K562 (cell line): ENCODE data around the gene MDC1. TPM values are rescaled to one million over a fixed set of nuclear protein-coding genes. Genes with fewer than 3 reads are reported as not detected.

Experiments
- ATAC-seq: fragments of 200-7000 bp; cut with Tn5 transposase; 3 replicates; pipeline ENCODE4 v1.9.1; 2020; ENCODE audit warnings: moderate library complexity
- BruUV-seq: library from RNA; stranded (reverse); fragments of 400-500 nt; replicated peaks from 2 replicates; lab custom pipeline; 2021; lab: Mats Ljungman, UMichigan
- CTCF ChIA-PET: fragments of 300-600 bp; formaldehyde crosslinking; extraction: SDS; loops from one replicate; lab custom pipeline; 2021; ENCODE audit warnings: low intra/inter-chr PET ratio; lab: Yijun Ruan, JAX
- POLR2A ChIA-PET: fragments of 300-600, 350-650 bp; sonication (Branson Sonifier 250); formaldehyde crosslinking; extraction: SDS; loops from one replicate; lab custom pipeline; 2021; ENCODE audit warnings: antibody characterized with exemption, inconsistent platforms; lab: Yijun Ruan, JAX
- DNase-seq, 4 experiments: peaks; one replicate each; pipeline versions ENCODE4 v3.0.0 to v3.0.0-alpha.2; 2011 to 2018; ENCODE audit warnings: low spot score in 3 of 4, mixed read lengths in 3 of 4; ENCODE audit errors: extremely low read depth in 1 of 4
- FAIRE-seq: peaks from 2 replicates; lab custom pipeline; 2011; peaks lifted over from hg19 to GRCh38; lab: Jason Lieb, UNC
- H2AFZ ChIP-seq: 2 replicates; pipeline ENCODE4 v1.6.0; 2011; ENCODE audit warnings: low read depth, low read length, control low read depth, inconsistent platforms
- H3K27ac ChIP-seq: fragments of 200-600 bp; 3 replicates; pipeline ENCODE4 v1.8.0; 2011; ENCODE audit warnings: low read depth, mild to moderate bottlenecking, control low read depth, inconsistent platforms, low read length, moderate library complexity, mixed read lengths; ENCODE audit errors: extremely low read depth
- H3K27me3 ChIP-seq, 2 experiments: fragments of 300-600 bp in 1 of 2; 2 replicates in 1 of 2; 3 replicates in 1 of 2; pipeline versions ENCODE4 v1.6.0 to v1.8.0; 2011; ENCODE audit warnings: inconsistent platforms in 2 of 2, low read length in 2 of 2, mild to moderate bottlenecking in 1 of 2, mixed read lengths in 1 of 2, moderate library complexity in 1 of 2; ENCODE audit not compliant: control insufficient read depth in 2 of 2, insufficient read depth in 2 of 2
- H3K36me3 ChIP-seq: fragments of 300-600 bp; 3 replicates; pipeline ENCODE4 v1.8.0; 2011; ENCODE audit warnings: mild to moderate bottlenecking, low read length, inconsistent platforms; ENCODE audit not compliant: control insufficient read depth, insufficient read depth
- H3K4me1 ChIP-seq, 2 experiments: fragments of 200-600 bp in 1 of 2; replicated peaks in 1 of 2; 2 replicates in 1 of 2; 3 replicates in 1 of 2; pipeline versions ENCODE4 v1.5.1 to v1.8.0; 2011; ENCODE audit warnings: inconsistent platforms in 2 of 2, low read length in 2 of 2, mild to moderate bottlenecking in 1 of 2, mixed read lengths in 1 of 2, moderate library complexity in 1 of 2; ENCODE audit not compliant: control insufficient read depth in 2 of 2, insufficient read depth in 2 of 2
- H3K4me2 ChIP-seq: 2 replicates; pipeline ENCODE4 v1.6.1; 2011; ENCODE audit warnings: low read length, control low read depth, inconsistent platforms, mixed read lengths; ENCODE audit not compliant: insufficient read depth
- H3K4me3 ChIP-seq: fragments of 200-600 bp; sonication (generic), shearing (Covaris generic); 2 replicates; pipeline ENCODE4 v1.5.1; 2016; ENCODE audit warnings: control low read depth, inconsistent platforms
- H3K79me2 ChIP-seq: fragments of 200-600 bp; 3 replicates; pipeline ENCODE4 v1.8.0; 2011; ENCODE audit warnings: low read length, inconsistent platforms; ENCODE audit not compliant: control insufficient read depth, insufficient read depth
- H3K9ac ChIP-seq, 2 experiments: 2 replicates each; pipeline versions ENCODE4 v1.6.0 to v1.6.1; 2011; ENCODE audit warnings: low read depth in 2 of 2, low read length in 2 of 2, control low read depth in 1 of 2, inconsistent platforms in 1 of 2, mild to moderate bottlenecking in 1 of 2, mixed read lengths in 1 of 2; ENCODE audit not compliant: insufficient read depth in 1 of 2
- H3K9me1 ChIP-seq: one replicate; pipeline ENCODE4 v1.6.0; 2011; ENCODE audit warnings: inconsistent platforms, mild to moderate bottlenecking, low read length, moderate library complexity; ENCODE audit not compliant: control insufficient read depth, insufficient read depth
- H3K9me3 ChIP-seq: replicated peaks from 2 replicates; pipeline ENCODE4 v1.5.1; 2011; ENCODE audit warnings: low read depth, low read length, inconsistent platforms; ENCODE audit not compliant: control insufficient read depth, insufficient read depth
- H4K20me1 ChIP-seq: replicated peaks from 2 replicates; pipeline ENCODE4 v1.6.1; 2011; ENCODE audit warnings: low read length, inconsistent platforms, mixed read lengths; ENCODE audit not compliant: control insufficient read depth, insufficient read depth
- ATF7 ChIP-seq: fragments of 450-650 bp; IDR thresholded peaks from 2 replicates; pipeline ENCODE4 v1.7.1; 2014; ENCODE audit warnings: mild to moderate bottlenecking, moderate library complexity
- DIDO1 ChIP-seq: fragments of 450-650 bp; IDR thresholded peaks from 2 replicates; pipeline ENCODE4 v1.6.1; 2016; ENCODE audit warnings: low read depth, missing biosample characterization, missing genetic modification characterization
- ETS2 ChIP-seq: IDR thresholded peaks from 2 replicates; pipeline ENCODE4 v1.6.1; 2016; ENCODE audit warnings: borderline replicate concordance, missing genetic modification characterization, mild to moderate bottlenecking, moderate library complexity, missing compliant biosample characterization; ENCODE audit not compliant: poor library complexity, severe bottlenecking
- POLR2AphosphoS2 ChIP-seq: IDR thresholded peaks from 2 replicates; pipeline ENCODE4 v1.6.1; 2012; ENCODE audit warnings: low read length, improper control_type of control experiment
- ZBTB40 ChIP-seq, 2 experiments: fragments of 450-650 bp in 1 of 2; sonication (generic) in 1 of 2; formaldehyde crosslinking in 1 of 2; IDR thresholded peaks; 2 replicates each; pipeline versions ENCODE4 v1.7.1 to v1.9.0; 2016 to 2022; ENCODE audit warnings: inconsistent platforms in 1 of 2, mild to moderate bottlenecking in 1 of 2, missing genetic modification reagents in 1 of 2
- WGBS: fragments of 100-300 bp; shearing (Covaris generic); methylation state at CpG from one replicate; pipeline ENCODE4 v1.1.6; 2016; ENCODE audit warnings: low coverage, mixed read lengths; ENCODE audit not compliant: insufficient coverage; ENCODE audit errors: missing lambda C conversion rate; 5-methylcytosine and 5-hydroxymethylcytosine counted together
- in situ Hi-C: fragments of 300-500 bp; cut with MboI; formaldehyde crosslinking; loops from 4 replicates; pipeline ENCODE4 v1.15.0; 2018; ENCODE audit warnings: inconsistent platforms, mixed read lengths
- intact Hi-C: fragments of 100-400 bp; cut with micrococcal nuclease; formaldehyde crosslinking; loops from 2 replicates; pipeline ENCODE4 v1.14.2; 2022
- polyA plus RNA-seq, 8 experiments: library from polyadenylated mRNA; depleted of rRNA in 4 of 8; stranded (reverse) in 5 of 8; unstranded in 3 of 8; fragments of >200 nt; fragmentation: Nextera tagmentation in 2 of 8; fragmentation: Illumina TruSeq in 1 of 8; extraction: Ambion mirVana in 2 of 8; extraction: Trizol in 1 of 8; gene quantifications; 2 replicates each; pipeline versions ENCODE4 v1.2.1 to v1.2.3, GENCODE V29; 2011 to 2014; ENCODE audit warnings: inconsistent platforms in 1 of 8, missing spikeins in 1 of 8
- total RNA-seq, 7 experiments: library from RNA; depleted of rRNA in 6 of 7; stranded (reverse); fragments of >200 nt in 6 of 7; fragmentation: Illumina TruSeq in 2 of 7; extraction: Trizol in 2 of 7; gene quantifications; 2 replicates each; pipeline versions ENCODE4 v1.2.1 to v1.2.3, GENCODE V29; 2011 to 2021; ENCODE audit warnings: low replicate concordance in 1 of 7
- TF ChIP-seq, protein P1 (sequence below), 2 experiments: fragments of 450-650 bp in 1 of 2; IDR thresholded peaks; 2 replicates each; pipeline ENCODE4 v1.6.1; 2011 to 2017; ENCODE audit warnings: low read depth in 2 of 2, antibody characterized with exemption in 1 of 2, borderline replicate concordance in 1 of 2, low read length in 1 of 2, mild to moderate bottlenecking in 1 of 2, mixed read lengths in 1 of 2; ENCODE audit not compliant: control insufficient read depth in 1 of 2

Gene MDC1
- total and polyA plus RNA-seq, 9 of the 15 experiments (the other 6 are each of a cell fraction or from before 2014, with no cell fraction given): 8.2 to 114 (median 20.0) TPM

- H3K4me2 ChIP-seq: peak overlapping the region; percentile 64
- WGBS: 9% methylated on average over 27 of the region's 31 CpGs
- in situ Hi-C loops: loop anchor here (10.0 kb wide), 2 partner anchors 46 to 406 kb away; partner anchors contain the start of gene TUBB
- H2AFZ ChIP-seq: 0 out of 2 replicates have a peak overlapping the region, but pooled peaks have one; percentile 22
- no peaks in the 10 kb centered on the region for H3K27me3 ChIP-seq
- H3K4me3 ChIP-seq: peak overlapping the region; percentile 1; the same call in 1 of the 2 replicates
- peaks cover 46% of the 10 kb centered on the region for H3K36me3 ChIP-seq
- no TSS peak for BruUV-seq
- ATAC-seq (peak; percentile 79), DNase-seq (peak; percentile 81 to 95 (median 87)), FAIRE-seq (peak; percentile 84)
- peak overlapping the region; percentile 16 to 76; a peak in 3 of 4 replicates for H3K9ac ChIP-seq
- H3K27ac ChIP-seq: no peak overlapping the region
- peaks cover 55% of the 10 kb centered on the region for H3K79me2 ChIP-seq
- intact Hi-C loops: loop anchor here (1.0 to 2.0 kb wide), 3 partner anchors 43 to 198 kb away; no protein-coding TSS in a partner anchor
- ChIA-PET CTCF (interaction anchor here (0.5 to 6.1 kb wide), 8 partner anchors 40 to 401 kb away, joined by 3 to 92 read pairs (median 5); partner anchors contain the start of genes TUBB and VARS2), POLR2A (interaction anchor here (0.5 to 7.0 kb wide), 14 partner anchors 9 to 703 kb away, joined by 3 to 118 read pairs (median 4); partner anchors contain the start of genes MDC1 and TUBB)
- H4K20me1 ChIP-seq: no peaks in the 10 kb centered on the region; the same call in 1 of the 2 replicates
- no peaks in the 10 kb centered on the region for H3K9me1 ChIP-seq
- H3K4me1 ChIP-seq: peaks cover 29 to 48% of the 10 kb centered on the region in 2 experiments
- H3K9me3 ChIP-seq: no peaks in the 10 kb centered on the region
- no peak for TF ChIP-seq POLR2AphosphoS2
- TF ChIP-seq, protein P1, sequence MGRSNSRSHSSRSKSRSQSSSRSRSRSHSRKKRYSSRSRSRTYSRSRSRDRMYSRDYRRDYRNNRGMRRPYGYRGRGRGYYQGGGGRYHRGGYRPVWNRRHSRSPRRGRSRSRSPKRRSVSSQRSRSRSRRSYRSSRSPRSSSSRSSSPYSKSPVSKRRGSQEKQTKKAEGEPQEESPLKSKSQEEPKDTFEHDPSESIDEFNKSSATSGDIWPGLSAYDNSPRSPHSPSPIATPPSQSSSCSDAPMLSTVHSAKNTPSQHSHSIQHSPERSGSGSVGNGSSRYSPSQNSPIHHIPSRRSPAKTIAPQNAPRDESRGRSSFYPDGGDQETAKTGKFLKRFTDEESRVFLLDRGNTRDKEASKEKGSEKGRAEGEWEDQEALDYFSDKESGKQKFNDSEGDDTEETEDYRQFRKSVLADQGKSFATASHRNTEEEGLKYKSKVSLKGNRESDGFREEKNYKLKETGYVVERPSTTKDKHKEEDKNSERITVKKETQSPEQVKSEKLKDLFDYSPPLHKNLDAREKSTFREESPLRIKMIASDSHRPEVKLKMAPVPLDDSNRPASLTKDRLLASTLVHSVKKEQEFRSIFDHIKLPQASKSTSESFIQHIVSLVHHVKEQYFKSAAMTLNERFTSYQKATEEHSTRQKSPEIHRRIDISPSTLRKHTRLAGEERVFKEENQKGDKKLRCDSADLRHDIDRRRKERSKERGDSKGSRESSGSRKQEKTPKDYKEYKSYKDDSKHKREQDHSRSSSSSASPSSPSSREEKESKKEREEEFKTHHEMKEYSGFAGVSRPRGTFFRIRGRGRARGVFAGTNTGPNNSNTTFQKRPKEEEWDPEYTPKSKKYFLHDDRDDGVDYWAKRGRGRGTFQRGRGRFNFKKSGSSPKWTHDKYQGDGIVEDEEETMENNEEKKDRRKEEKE (IDR thresholded peaks at IDR 0.05; ENCODE audit: borderline replicate concordance in 1 of 2, control insufficient read depth in 1 of 2, low read depth in 2 of 2, low read length in 1 of 2): no peak
- TF ChIP-seq ETS2 (tag): no peak
- TF ChIP-seq DIDO1: no peak
- TF ChIP-seq ZBTB40 (IDR thresholded peaks at IDR 0.05): no peak
- no peak for TF ChIP-seq ZBTB40 (CRISPR knock-in tag; IDR thresholded peaks at IDR 0.05)
- TF ChIP-seq ATF7: peak; percentile 68
These were observed 37.9 kb downstream of the MDC1 start for GRCh38 chr6:30678964-30679726.
